Tibial nerve (tissue), 4 donors: ENCODE measurements around the gene EPAS1. TPM values are rescaled to one million over a fixed set of nuclear protein-coding genes. Genes with fewer than 3 reads are reported as not detected.

Source experiments
- DNase-seq, 2 donors: peaks; one replicate each; pipeline ENCODE4 v3.0.0-alpha.2; 2019; ENCODE audit warnings: low spot score in 2 of 2
- H3K27ac ChIP-seq, 4 donors: fragments of 200-600 bp; sonication (generic) in 3 of 4; one replicate each; pipeline ENCODE4 v1.5.1; 2017 to 2019; ENCODE audit warnings: mild to moderate bottlenecking in 1 of 4
- H3K27me3 ChIP-seq, 2 donors: fragments of 200-600 bp; sonication (generic) in 1 of 2; one replicate each; pipeline versions ENCODE4 v1.5.1 to v1.6.0; 2017 to 2019
- H3K36me3 ChIP-seq, 3 donors: fragments of 200-600 bp; sonication (generic); one replicate each; pipeline ENCODE4 v1.5.1; 2018 to 2019
- H3K4me1 ChIP-seq, 4 donors: fragments of 200-600 bp; sonication (generic) in 3 of 4; one replicate each; pipeline ENCODE4 v1.5.1; 2017 to 2019
- H3K4me3 ChIP-seq, 4 donors: fragments of 200-600 bp; sonication (generic) in 3 of 4; one replicate each; pipeline ENCODE4 v1.5.1; 2017 to 2019; ENCODE audit warnings: mild to moderate bottlenecking in 1 of 4, moderate library complexity in 1 of 4
- H3K9me3 ChIP-seq, 4 donors: fragments of 200-600 bp; sonication (generic) in 3 of 4; one replicate each; pipeline ENCODE4 v1.5.1; 2017 to 2019
- EP300 ChIP-seq, 2 donors: sonication (generic); formaldehyde crosslinking; IDR thresholded peaks; one replicate each; pipeline ENCODE4 v1.6.1; 2017; ENCODE audit warnings: antibody characterized with exemption in 2 of 2, mild to moderate bottlenecking in 1 of 2
- POLR2A ChIP-seq, 2 donors: fragments of 450-650 bp; IDR thresholded peaks; one replicate each; pipeline ENCODE4 v1.6.1; 2017; ENCODE audit warnings: antibody characterized with exemption in 2 of 2, mild to moderate bottlenecking in 2 of 2, moderate library complexity in 2 of 2
- WGBS, 2 donors: methylation state at CpG; one replicate each; pipeline ENCODE4 v1.1.5; 2018; 5-methylcytosine and 5-hydroxymethylcytosine counted together
- total RNA-seq, 4 donors: library from RNA; depleted of rRNA; stranded (reverse); fragments of >200 nt; gene quantifications; one replicate each; pipeline ENCODE4 v1.1.0, GENCODE V29; 2016
- TF ChIP-seq, protein P1 (sequence below), 5 experiments: fragments of 200-600 bp in 3 of 5; fragments of 450-650 bp in 2 of 5; sonication (generic) in 3 of 5; IDR thresholded peaks; one replicate each; pipeline ENCODE4 v1.5.1; 2016 to 2019; ENCODE audit warnings: antibody characterized with exemption in 5 of 5, mild to moderate bottlenecking in 3 of 5, moderate library complexity in 2 of 5

The EPAS1 gene
- total RNA-seq, 4 donors from 2014 or later, result 110 to 451 (median 231) TPM

DNA sequence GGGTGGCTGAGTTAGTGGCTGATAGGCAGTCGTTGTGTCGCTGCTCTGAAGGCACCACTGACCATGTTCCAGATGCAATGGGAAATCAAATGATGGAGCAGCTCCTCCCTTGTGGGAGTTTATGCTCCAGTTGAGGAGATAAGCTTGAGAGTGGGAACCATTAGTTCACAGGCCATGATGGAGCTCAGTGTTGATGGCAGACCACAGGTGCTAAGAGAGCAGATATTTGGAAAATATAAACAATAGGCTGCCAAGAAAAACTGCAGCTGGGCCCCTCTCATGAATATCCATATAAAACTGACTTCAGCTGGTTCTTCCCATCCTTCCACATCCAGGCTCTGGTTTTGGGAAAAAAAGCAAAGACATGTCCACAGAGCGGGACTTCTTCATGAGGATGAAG is 63.1 kb downstream of the EPAS1 start:
- H3K4me3 ChIP-seq, result no peak overlapping the region
- WGBS, 2 donors, result 69 to 77% methylated on average over 3 of the region's 3 CpGs
- H3K4me1 ChIP-seq, result no peaks in the 10 kb centered on the region
- H3K27ac ChIP-seq, result no peak overlapping the region
- no peaks in the 10 kb centered on the region for H3K27me3 ChIP-seq
- no peak for DNase-seq
- peaks cover 0 to 82% (median 5%) of the 10 kb centered on the region in 3 donors for H3K36me3 ChIP-seq
- no peak for TF ChIP-seq POLR2A (IDR thresholded peaks at IDR 0.05)
- no peak for TF ChIP-seq EP300 (IDR thresholded peaks at IDR 0.05)
- TF ChIP-seq, protein P1, sequence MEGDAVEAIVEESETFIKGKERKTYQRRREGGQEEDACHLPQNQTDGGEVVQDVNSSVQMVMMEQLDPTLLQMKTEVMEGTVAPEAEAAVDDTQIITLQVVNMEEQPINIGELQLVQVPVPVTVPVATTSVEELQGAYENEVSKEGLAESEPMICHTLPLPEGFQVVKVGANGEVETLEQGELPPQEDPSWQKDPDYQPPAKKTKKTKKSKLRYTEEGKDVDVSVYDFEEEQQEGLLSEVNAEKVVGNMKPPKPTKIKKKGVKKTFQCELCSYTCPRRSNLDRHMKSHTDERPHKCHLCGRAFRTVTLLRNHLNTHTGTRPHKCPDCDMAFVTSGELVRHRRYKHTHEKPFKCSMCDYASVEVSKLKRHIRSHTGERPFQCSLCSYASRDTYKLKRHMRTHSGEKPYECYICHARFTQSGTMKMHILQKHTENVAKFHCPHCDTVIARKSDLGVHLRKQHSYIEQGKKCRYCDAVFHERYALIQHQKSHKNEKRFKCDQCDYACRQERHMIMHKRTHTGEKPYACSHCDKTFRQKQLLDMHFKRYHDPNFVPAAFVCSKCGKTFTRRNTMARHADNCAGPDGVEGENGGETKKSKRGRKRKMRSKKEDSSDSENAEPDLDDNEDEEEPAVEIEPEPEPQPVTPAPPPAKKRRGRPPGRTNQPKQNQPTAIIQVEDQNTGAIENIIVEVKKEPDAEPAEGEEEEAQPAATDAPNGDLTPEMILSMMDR (IDR thresholded peaks at IDR 0.05), result no peak
- H3K9me3 ChIP-seq, result no peaks in the 10 kb centered on the region

DNA sequence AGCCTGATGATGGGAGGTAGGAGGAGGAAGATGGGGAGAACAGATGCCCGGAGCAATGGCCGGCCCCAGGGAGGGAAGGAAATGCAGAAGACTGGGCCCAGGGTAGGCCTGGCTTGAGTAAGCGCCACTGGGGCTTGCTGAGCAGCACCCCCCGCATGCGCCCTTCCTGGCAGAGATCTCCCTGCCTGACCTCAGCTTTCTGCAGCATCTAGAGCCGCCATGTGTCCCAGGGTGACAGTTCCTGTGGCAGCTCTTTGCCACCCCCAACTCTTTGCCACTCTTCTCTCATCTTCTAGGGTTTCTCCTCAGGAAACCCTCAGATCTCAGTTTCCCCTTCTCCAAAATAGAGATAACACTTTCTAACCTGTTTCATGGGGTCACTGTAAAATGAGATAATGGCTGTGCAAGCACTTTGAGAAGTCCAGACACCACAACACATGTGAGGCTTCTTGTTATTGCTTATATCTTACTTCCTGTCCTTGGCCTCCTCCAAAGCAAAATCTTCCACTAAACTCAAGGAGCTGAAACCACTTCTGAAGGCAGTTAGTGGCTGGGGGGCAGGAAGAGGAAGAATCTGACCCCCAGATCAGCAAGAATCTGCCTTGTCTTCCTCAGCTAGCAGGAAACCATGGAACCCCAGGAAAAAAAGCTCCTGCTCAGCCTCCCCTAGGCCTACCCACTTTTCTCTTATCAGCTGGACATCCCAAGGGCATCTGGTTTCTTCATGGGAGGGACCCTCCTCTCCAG is 64.9 kb downstream of the EPAS1 start:
- 93 to 98% methylated on average over 6 of the region's 6 CpGs for WGBS, 2 donors
- TF ChIP-seq, protein P1 (IDR thresholded peaks at IDR 0.05), result no peak
- no peak for TF ChIP-seq POLR2A (IDR thresholded peaks at IDR 0.05)
- no peak for TF ChIP-seq EP300 (IDR thresholded peaks at IDR 0.05)
- Histone ChIP-seq H3K27me3 (no peaks in the 10 kb centered on the region), H3K36me3 (peaks cover 0 to 64% (median 5%) of the 10 kb centered on the region in 3 donors), H3K4me3 (no peak overlapping the region), H3K9me3 (no peaks in the 10 kb centered on the region), H3K4me1 (no peaks in the 10 kb centered on the region), H3K27ac (peak overlapping the region in 1 of 4 donors; percentile 23)
- no peak for DNase-seq

DNA sequence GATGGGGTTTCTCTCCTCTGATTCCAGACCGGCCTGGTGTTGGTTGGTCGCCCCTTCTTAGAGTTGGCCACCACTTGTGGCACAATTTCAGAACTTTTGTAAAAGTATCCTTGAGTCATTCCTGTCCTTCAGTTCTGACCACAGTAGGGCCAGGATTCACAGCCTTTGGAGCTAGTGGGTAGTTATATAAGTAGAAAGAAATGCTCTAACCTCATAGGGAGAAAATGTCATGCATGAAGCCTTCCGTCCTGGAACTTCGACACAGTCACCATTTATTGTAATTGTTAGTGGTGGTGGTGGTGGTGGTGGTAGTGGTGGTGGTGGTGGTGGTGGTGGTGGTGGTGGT is 65.4 kb downstream of the EPAS1 start:
- Histone ChIP-seq H3K4me1 (no peaks in the 10 kb centered on the region), H3K9me3 (no peaks in the 10 kb centered on the region), H3K27me3 (no peaks in the 10 kb centered on the region), H3K27ac (peak overlapping the region in 1 of 4 donors; percentile 23), H3K4me3 (no peak overlapping the region), H3K36me3 (peaks cover 0 to 64% (median 5%) of the 10 kb centered on the region in 3 donors)
- 95 to 97% methylated on average over 4 of the region's 4 CpGs for WGBS, 2 donors
- no peak for DNase-seq
- no peak for TF ChIP-seq EP300 (IDR thresholded peaks at IDR 0.05)
- TF ChIP-seq, protein P1 (IDR thresholded peaks at IDR 0.05), result no peak
- no peak for TF ChIP-seq POLR2A (IDR thresholded peaks at IDR 0.05)

DNA sequence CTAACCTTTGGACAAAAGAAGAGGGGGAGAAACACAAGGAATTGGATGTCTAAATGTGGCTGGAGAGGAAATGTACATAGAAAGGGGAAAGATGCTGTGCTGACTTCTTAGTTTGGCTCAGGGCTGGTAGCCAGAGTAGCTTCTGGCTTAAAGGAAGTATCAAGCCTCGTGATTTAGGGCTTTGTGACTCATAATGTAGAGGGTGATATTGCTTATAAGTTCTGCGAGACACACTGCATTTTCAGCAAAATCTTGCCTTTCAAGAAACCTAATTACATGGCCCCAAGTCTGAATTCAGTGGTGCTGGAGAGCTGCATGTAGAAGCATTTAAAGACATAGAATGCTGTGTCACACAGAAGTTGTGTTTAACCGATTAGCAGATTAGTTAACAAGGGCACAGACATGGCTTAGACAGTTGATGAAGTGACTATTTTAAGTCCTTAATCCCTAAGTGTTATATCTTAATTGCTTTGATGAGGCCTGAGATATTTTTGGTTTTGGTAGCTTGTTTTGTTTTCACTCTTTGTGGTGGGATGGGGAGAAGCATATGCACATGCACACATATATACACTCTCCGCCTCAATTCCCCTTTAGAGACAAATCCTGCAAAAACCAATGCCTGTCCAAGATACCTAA is 66.4 kb downstream of the EPAS1 start:
- peak overlapping the region in 1 of 4 donors; percentile 28 for H3K27ac ChIP-seq
- no peaks in the 10 kb centered on the region for H3K9me3 ChIP-seq
- peak in 1 of 2 donors; percentile 25 for DNase-seq
- H3K36me3 ChIP-seq, result peaks cover 0 to 59% (median 0%) of the 10 kb centered on the region in 3 donors
- WGBS, 2 donors, result 75 to 88% methylated on average over 4 of the region's 4 CpGs
- no peak overlapping the region for H3K4me3 ChIP-seq
- H3K4me1 ChIP-seq, result no peaks in the 10 kb centered on the region
- TF ChIP-seq POLR2A (IDR thresholded peaks at IDR 0.05) (no peak), EP300 (IDR thresholded peaks at IDR 0.05) (peak in 1 of 2 donors; percentile 43)
- TF ChIP-seq, protein P1 (IDR thresholded peaks at IDR 0.05), result no peak
- H3K27me3 ChIP-seq, result no peaks in the 10 kb centered on the region
